HG02763 (cell line): Measurements from ENCODE around the gene NAAA.
"Not testable (repeated sequence)": the region's sequence is repeated elsewhere in the genome, so short reads cannot be mapped to it uniquely, and the experiment has no call there.

Experiments used
- ATAC-seq: cut with Tn5 transposase; IDR thresholded peaks from one replicate; pipeline ENCODE4 v1.9.1; 2021; ENCODE audit warnings: mild to moderate bottlenecking, moderate library complexity; ENCODE audit not compliant: unreplicated experiment

NAAA gene

GRCh38 chr4:75940692-75941253 is at the start of gene NAAA:
Gene NAAA (minus strand): TSS chr4:75941013. CDS start chr4:75940949, 64 bp downstream.
- ATAC-seq = peak; percentile 91

- no peak for ATAC-seq
These were observed 49.2 kb upstream of the NAAA start for GRCh38 chr4:75989846-75990528.

- no peak for ATAC-seq
These were observed 44.3 kb upstream of the NAAA start for GRCh38 chr4:75985116-75985515.

GRCh38 chr4:75980576-75980975 is 39.8 kb upstream of the NAAA start:
- ATAC-seq = no peak

GRCh38 chr4:75976177-75976576 is 35.4 kb upstream of the NAAA start:
- ATAC-seq = no peak

- no peak for ATAC-seq
These were observed 33.0 kb upstream of the NAAA start for GRCh38 chr4:75973766-75974165.

GRCh38 chr4:75968084-75968483 is 27.3 kb upstream of the NAAA start:
- ATAC-seq = no peak

GRCh38 chr4:75963558-75963957 is 22.7 kb upstream of the NAAA start:
- no peak for ATAC-seq

- not testable (repeated sequence) for ATAC-seq
These were observed 21.3 kb upstream of the NAAA start for GRCh38 chr4:75962072-75962471.

- ATAC-seq = not testable (repeated sequence)
These were observed 17.7 kb upstream of the NAAA start for GRCh38 chr4:75958546-75958945.

GRCh38 chr4:75954811-75955210 is 14.0 kb upstream of the NAAA start:
- not testable (repeated sequence) for ATAC-seq

- no peak for ATAC-seq
These were observed 12.7 kb upstream of the NAAA start for GRCh38 chr4:75953509-75953908.

- no peak for ATAC-seq
These were observed 9.5 kb upstream of the NAAA start for GRCh38 chr4:75950213-75950815.

GRCh38 chr4:75948822-75949444 is 8.1 kb upstream of the NAAA start:
- peak; percentile 70 for ATAC-seq

- peak; percentile 42 for ATAC-seq
These were observed 722 bp downstream of the NAAA start for GRCh38 chr4:75939890-75940691.

- no peak for ATAC-seq
These were observed 5.2 kb downstream of the NAAA start for GRCh38 chr4:75935628-75936027.

GRCh38 chr4:75930152-75930551 is 10.7 kb downstream of the NAAA start:
- ATAC-seq = no peak

- not testable (repeated sequence) for ATAC-seq
These were observed 15.9 kb downstream of the NAAA start for GRCh38 chr4:75924916-75925315.

- no peak for ATAC-seq
These were observed 16.4 kb downstream of the NAAA start for GRCh38 chr4:75924309-75924827.

- no peak for ATAC-seq
These were observed 18.2 kb downstream of the NAAA start for GRCh38 chr4:75922588-75922987.

- ATAC-seq = no peak
These were observed 18.9 kb downstream of the NAAA start for GRCh38 chr4:75921910-75922309.
